Measurements from ENCODE around the gene DHRS13.

- no peak for TF ChIP-seq CTCF (IDR thresholded peaks at IDR 0.05)
- TF ChIP-seq POLR2A (IDR thresholded peaks at IDR 0.05) = no peak
Measured at GRCh38 chr17:28935744-28936460, 33.0 kb upstream of the DHRS13 start.
